Putamen (tissue), 1 donor: ENCODE data around the gene ANKRD33.

ENCODE experiments used
- DNase-seq: peaks from one replicate; pipeline ENCODE4 v3.0.0-alpha.2; 2016; ENCODE audit warnings: low spot score

The ANKRD33 gene

DNA sequence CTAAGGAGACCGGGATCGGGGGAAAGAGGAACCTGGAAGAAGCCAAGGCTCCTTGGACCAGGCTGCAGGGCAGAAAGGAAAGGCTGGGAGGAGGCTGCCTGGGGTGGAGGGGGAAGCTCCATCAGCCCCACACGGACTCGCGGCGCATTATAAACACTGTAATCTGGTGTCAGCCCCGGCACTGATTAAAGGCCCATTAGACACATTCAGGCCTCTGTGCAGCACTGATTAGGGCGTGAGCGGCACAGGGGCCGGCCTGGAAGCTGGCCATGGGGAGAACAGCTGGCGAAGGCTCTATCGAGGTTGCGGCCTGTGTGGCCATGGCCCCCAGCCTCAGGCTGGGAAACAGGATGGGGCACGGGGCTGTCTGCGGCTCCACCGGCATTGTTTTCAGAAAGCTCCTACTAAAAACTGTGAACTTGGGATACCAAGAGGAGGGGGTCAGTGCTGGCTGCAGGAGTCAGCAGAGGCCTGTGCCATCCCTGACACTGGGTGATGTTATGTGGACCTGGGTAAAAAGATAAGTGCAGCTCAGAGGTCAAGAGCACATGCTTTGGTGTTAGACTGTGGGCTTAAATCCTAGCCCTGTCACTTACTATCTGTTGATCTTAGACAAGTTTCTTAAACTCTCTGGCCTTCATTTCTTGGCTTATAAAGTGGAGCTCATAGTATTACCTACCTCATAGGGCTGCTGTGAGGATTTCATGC, 30.0 kb downstream of the ANKRD33 start:
- DNase-seq: no peak

GRCh38 chr12:51920046-51920445, 32.1 kb downstream of the ANKRD33 start:
- DNase-seq: no peak

DNA sequence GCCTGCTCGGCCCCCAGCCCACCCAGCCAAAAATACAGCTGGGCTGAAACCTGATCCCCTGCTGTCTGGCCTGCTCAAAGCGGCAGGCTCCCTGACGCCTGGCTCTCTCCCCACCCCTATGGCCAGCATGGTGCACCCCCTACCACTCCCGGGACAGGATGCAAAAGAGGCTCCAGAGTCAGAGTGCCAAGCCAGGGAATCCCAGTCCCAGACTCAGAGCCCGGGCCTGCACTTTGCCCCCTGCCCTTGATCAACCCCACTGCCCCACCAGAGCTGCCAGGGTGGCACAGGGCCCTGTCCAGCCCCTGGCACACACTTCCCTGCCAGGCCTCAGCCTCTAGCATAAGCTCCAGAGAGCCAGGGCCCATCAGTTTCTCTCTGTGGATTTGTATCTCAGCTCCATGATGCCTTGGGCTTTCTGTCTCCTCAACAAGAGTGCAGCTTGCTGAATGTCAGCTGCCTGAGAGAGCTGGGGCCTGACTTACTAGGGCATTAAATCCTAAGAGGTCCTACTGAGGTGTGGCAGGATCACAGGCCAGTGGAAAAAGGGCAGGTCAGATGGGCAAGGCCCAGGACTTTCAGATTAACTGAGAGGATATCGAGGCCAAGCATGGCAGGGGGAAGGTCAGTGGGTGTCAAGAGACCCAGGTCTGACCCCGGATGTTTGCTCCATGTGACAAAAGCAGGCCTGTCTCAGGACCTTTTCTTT, 33.3 kb downstream of the ANKRD33 start:
- DNase-seq: no peak

DNA sequence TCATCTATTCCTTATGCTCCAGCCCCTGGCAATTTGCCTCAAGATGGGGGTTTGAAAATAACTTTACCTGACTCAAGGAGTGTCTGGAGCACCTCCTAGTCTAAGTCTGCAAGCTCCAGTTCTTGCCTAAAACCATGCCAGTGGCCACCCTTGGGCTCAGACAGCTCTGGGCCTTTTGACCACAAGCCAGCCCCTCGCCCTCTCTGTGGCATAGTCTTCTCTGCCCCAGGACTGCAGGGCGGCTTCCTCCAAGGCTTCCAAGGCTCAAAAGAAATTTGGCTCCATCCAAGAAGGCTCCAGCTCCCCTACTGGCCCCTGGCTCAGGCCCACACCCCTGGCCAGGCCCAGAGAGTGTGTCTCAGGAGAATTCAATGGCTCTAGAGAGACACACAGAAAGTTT, 34.2 kb downstream of the ANKRD33 start:
- no peak for DNase-seq

DNA sequence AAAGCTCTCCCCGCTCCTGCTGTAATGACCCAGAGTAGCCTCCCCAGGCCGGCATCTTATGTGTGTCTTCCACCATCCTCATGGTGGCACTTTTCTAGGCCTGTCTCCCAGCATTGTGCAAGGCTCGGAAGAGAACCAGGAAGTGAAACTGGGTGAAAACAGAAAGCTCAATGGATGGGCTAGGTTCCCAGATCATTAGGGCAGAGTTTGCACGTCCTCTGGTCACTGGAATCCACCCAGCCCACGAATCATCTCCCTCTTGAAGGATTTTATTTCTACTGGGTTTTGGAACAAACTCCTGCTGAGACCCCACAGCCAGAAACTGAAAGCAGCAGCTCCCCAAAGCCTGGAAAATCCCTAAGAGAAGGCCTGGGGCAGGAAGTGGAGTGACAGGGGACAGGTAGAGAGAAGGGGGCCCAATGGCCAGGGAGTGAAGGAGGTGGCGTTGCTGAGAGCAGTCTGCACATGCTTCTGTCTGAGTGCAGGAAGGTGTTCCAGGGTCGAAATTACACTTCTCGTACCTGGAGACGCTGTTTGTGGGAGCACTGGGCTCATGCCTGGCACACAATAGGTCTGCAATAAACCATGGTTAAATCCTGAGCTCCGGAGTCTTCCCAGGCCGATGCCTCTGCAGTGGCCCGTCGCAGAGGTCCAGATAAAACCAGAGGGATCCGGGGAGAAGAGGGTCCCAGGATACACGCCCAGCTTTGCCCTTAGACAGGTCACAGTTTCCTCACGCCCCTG, 35.0 kb downstream of the ANKRD33 start:
- DNase-seq: peak; percentile 22

GRCh38 chr12:51923506-51924365, 35.8 kb downstream of the ANKRD33 start:
- no peak for DNase-seq

DNA sequence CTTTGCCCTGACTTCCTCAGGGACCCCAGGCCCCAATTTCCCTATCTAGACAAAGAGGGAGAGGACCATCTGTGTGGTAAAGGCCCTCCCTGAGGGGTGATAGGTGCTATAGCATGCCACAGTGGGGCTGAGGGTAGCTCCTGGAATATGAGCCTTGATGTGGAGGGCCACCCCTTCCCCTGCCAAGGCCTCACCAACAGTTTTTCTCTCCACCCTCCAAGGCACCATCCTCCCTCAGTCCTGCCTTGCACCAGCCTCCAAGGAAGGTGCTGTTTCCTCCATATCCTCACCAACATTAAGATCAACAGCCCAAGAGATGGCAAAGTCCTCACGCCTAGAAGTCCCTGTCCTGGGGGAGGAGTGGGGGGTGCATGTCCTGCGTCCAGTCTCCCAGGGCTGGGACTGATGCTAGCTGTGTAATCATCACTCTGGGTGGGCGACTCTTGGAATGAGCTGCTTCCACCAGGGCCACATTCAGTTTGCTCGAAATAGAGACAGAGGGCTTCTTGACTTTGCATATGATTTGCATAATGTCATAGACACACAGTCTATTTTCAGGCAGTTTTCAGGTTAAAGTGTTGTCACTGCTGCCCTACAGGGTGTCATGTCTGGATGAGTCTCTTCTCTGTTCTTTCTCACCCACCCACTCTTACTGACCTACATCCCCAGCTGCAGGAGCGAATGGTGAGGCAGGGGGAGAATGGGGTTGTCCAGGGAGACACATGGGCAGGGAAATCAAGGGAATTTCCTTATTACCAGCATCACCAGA, 36.8 kb downstream of the ANKRD33 start:
- DNase-seq: no peak

- no peak for DNase-seq
Observed at GRCh38 chr12:51925346-51926063, 37.6 kb downstream of the ANKRD33 start.

DNA sequence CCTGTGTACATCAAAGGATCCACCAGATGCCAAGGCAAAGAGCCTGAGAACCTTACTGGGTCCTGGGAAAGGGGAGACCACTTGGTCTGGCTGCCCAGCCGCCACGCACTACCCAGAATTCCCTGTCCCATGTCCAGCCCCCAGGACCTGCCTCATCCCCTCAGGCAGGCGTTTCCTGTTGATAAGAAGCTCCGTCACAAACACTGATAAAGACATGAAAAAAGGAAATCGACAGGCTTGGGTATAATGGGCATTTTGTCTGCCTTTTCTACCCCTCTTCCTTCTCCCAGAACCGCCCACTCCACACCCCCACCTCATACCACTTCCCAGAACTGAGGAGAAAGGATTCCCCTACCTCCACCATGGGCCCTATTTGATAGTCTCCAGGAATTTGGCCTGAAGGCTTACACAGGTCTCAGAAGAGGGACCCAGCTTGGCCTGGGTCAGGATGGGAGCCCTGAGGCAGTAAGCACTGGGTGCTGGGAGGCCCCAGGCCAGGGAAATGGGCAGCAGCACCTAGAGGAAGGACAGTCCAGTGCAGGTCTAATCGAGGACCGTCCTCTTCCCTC, 38.2 kb downstream of the ANKRD33 start:
- no peak for DNase-seq

GRCh38 chr12:51926718-51927117, 38.8 kb downstream of the ANKRD33 start:
- no peak for DNase-seq

GRCh38 chr12:51932218-51933076, 44.5 kb downstream of the ANKRD33 start:
- DNase-seq: no peak

DNA sequence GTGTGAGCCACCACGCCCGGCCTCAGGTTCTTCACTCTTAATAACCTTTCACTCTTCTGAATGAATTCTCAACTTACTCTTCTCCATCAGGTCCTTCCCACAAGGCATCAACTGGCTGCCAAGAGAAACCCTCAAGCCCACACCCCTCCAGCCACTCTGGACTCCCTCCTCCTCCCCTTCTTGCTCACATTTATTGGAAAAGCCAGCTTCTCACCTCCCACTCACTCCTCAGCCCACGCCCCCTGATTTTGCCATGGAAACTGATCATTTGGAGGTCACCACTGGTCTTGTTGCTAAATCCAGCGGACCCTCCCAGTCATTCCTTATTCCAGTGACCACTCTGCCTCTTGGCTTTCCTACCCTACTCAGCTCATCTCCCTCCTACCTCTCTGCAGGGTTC, 46.2 kb downstream of the ANKRD33 start:
- DNase-seq: no peak

DNA sequence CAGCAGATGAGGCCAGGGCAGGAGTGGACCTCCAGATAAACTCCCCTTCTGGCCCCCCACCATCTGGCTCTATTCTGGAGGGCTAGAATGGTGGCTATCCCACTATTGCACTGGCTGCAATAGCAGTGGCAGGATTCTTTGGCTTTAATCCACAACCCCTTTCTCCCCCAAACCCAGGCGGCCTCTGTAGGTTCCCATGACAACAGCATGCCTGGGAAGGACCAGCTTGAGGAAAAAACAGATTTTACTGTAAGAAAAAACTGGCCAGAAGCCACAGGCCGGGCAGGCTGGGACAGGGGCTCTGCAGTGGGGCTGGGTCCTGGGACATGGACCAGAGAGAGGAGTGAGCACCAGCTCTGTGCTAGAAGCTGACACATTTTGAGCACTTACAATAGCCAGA, 50.0 kb downstream of the ANKRD33 start:
- no peak for DNase-seq

- no peak for DNase-seq
Observed at GRCh38 chr12:51938726-51939125, 50.8 kb downstream of the ANKRD33 start.

DNA sequence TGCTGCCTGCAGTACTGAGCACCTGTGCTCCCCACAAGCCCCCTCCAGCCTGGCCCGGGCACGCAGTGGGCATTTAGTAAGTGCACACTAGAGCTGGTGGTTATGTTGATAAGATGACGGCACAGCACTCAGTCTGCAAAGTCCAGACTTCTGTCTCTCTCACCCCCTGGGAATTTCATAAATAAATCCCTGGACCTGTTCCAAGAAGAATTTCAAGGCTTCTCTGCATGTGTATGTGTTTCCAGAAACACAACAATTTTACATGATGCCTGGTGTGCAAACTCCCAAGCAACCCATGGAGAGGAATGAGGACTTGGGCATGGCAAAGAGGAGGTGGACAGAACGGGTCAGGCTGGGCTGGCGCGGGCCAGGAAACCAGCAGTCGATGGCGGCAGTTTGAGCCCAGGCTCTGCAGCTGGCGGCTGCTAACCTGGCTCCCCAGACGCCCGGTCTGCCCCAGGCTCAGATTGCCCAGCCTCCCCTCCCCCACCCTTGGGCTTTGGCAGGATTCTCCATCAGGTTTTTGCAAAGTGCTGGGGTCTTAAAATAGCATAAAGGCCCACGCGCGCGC, 53.2 kb downstream of the ANKRD33 start:
- no peak for DNase-seq
